GM23338 (cell line): Measurements from ENCODE around the gene RNF220. TPM values are rescaled to one million over a fixed set of nuclear protein-coding genes. Genes with fewer than 3 reads are reported as not detected.

Source experiments
- ATAC-seq: fragments of 200-7000 bp; cut with Tn5 transposase; 3 replicates; pipeline ENCODE4 v1.9.1; 2020
- DNase-seq: peaks from one replicate; pipeline ENCODE4 v3.0.0-alpha.2; 2015; ENCODE audit warnings: low spot score
- H2AFZ ChIP-seq: fragments of 200-600 bp; sonication (generic); 2 replicates; pipeline ENCODE4 v1.8.0; 2016; ENCODE audit warnings: antibody characterized with exemption, mild to moderate bottlenecking, moderate library complexity
- H3F3A ChIP-seq: fragments of 200-600 bp; sonication (generic); replicated peaks from 2 replicates; pipeline ENCODE4 v1.8.0; 2017; ENCODE audit warnings: antibody characterized with exemption, mixed run types, low read depth
- H3K27ac ChIP-seq: fragments of 200-600 bp; sonication (generic); 2 replicates; pipeline ENCODE4 v1.6.1; 2016; ENCODE audit warnings: low read depth
- H3K27me3 ChIP-seq: fragments of 200-600 bp; sonication (generic); 2 replicates; pipeline ENCODE4 v1.8.0; 2016; ENCODE audit warnings: mild to moderate bottlenecking, mixed run types, moderate library complexity; ENCODE audit not compliant: insufficient read depth
- H3K36me3 ChIP-seq: fragments of 200-600 bp; sonication (generic); 2 replicates; pipeline ENCODE4 v1.8.0; 2016; ENCODE audit warnings: mild to moderate bottlenecking; ENCODE audit not compliant: insufficient read depth
- H3K4me1 ChIP-seq: fragments of 200-600 bp; sonication (generic); 2 replicates; pipeline ENCODE4 v1.8.0; 2016; ENCODE audit warnings: mild to moderate bottlenecking, moderate library complexity; ENCODE audit not compliant: insufficient read depth
- H3K4me2 ChIP-seq: fragments of 200-600 bp; sonication (generic); 2 replicates; pipeline ENCODE4 v1.7.1; 2017; ENCODE audit warnings: mixed run types
- H3K4me3 ChIP-seq: fragments of 200-600 bp; sonication (generic); 2 replicates; pipeline ENCODE4 v1.6.1; 2016; ENCODE audit warnings: mixed run types
- H3K79me2 ChIP-seq: fragments of 200-600 bp; sonication (generic); replicated peaks from 2 replicates; pipeline ENCODE4 v1.8.0; 2017; ENCODE audit warnings: mild to moderate bottlenecking; ENCODE audit not compliant: insufficient read depth
- H3K9me2 ChIP-seq: fragments of 200-600 bp; sonication (generic); 2 replicates; pipeline ENCODE4 v1.8.0; 2017; ENCODE audit not compliant: insufficient read depth
- H4K20me1 ChIP-seq: fragments of 200-600 bp; sonication (generic); replicated peaks from 2 replicates; pipeline ENCODE4 v1.8.0; 2017; ENCODE audit warnings: mild to moderate bottlenecking; ENCODE audit not compliant: insufficient read depth
- H3K27ac Mint-ChIP-seq: 2 replicates; pipeline ENCODE4 v1.8.0; 2020; ENCODE audit warnings: inconsistent platforms, mild to moderate bottlenecking, moderate library complexity, mixed read lengths
- H3K27me3 Mint-ChIP-seq: 3 replicates; pipeline ENCODE4 v1.8.0; 2022; ENCODE audit warnings: low read depth, mild to moderate bottlenecking, moderate library complexity, mixed read lengths, inconsistent platforms; ENCODE audit not compliant: insufficient read depth, poor library complexity
- H3K36me3 Mint-ChIP-seq: 3 replicates; pipeline ENCODE4 v1.8.0; 2021; ENCODE audit warnings: low read depth, mild to moderate bottlenecking, inconsistent platforms, moderate library complexity, mixed read lengths
- H3K4me1 Mint-ChIP-seq: 3 replicates; pipeline ENCODE4 v1.8.0; 2020; ENCODE audit warnings: mild to moderate bottlenecking, inconsistent platforms, mixed read lengths
- H3K4me3 Mint-ChIP-seq: 3 replicates; pipeline ENCODE4 v1.8.0; 2021; ENCODE audit warnings: moderate library complexity, mild to moderate bottlenecking, inconsistent platforms, mixed read lengths
- H3K9me3 Mint-ChIP-seq: 3 replicates; pipeline ENCODE4 v1.8.0; 2020; ENCODE audit warnings: moderate library complexity, mild to moderate bottlenecking, inconsistent platforms, mixed read lengths
- CREB1 ChIP-seq: fragments of 250-450 bp; sonication (Bioruptor Pico); IDR thresholded peaks from 2 replicates; pipeline ENCODE4 v1.5.0; 2020; ENCODE audit warnings: low read depth, mild to moderate bottlenecking, moderate library complexity
- EZH2 ChIP-seq: fragments of 200-600 bp; sonication (generic); IDR thresholded peaks from one replicate; pipeline ENCODE4 v1.8.0; 2017; ENCODE audit warnings: antibody characterized with exemption, mild to moderate bottlenecking, low read depth; ENCODE audit not compliant: unreplicated experiment
- EZH2phosphoT487 ChIP-seq: fragments of 200-600 bp; sonication (generic); IDR thresholded peaks from one replicate; pipeline ENCODE4 v1.8.1; 2018; ENCODE audit warnings: antibody characterized with exemption; ENCODE audit not compliant: unreplicated experiment
- JUNB ChIP-seq: IDR thresholded peaks from one replicate; pipeline ENCODE4 v1.6.1; 2016; ENCODE audit warnings: antibody characterized with exemption; ENCODE audit not compliant: unreplicated experiment
- NANOG ChIP-seq: IDR thresholded peaks from 2 replicates; pipeline ENCODE4 v1.6.1; 2016; ENCODE audit warnings: antibody characterized with exemption, borderline replicate concordance
- ZNF331 ChIP-seq: fragments of 250-450 bp; sonication (Bioruptor Pico); IDR thresholded peaks from 2 replicates; pipeline ENCODE4 v1.5.0; 2020; ENCODE audit warnings: low read depth, mild to moderate bottlenecking, moderate library complexity
- polyA plus RNA-seq: library from polyadenylated mRNA; unstranded; fragments of >200 nt; fragmentation: Nextera tagmentation; extraction: Ambion mirVana; gene quantifications from 2 replicates; pipeline ENCODE4 v1.2.1, GENCODE V29; 2016
- total RNA-seq: library from RNA; depleted of rRNA; stranded (reverse); fragments of >200 nt; shearing (Covaris generic); gene quantifications from 2 replicates; pipeline ENCODE4 v1.2.3, GENCODE V29; 2014
- TF ChIP-seq, protein P1 (sequence below): IDR thresholded peaks from one replicate; pipeline ENCODE4 v1.6.1; 2018; ENCODE audit warnings: antibody characterized with exemption; ENCODE audit not compliant: unreplicated experiment
- TF ChIP-seq, protein P2 (sequence below), 2 experiments: fragments of 200-600 bp in 1 of 2; sonication (generic) in 1 of 2; conservative IDR thresholded peaks; 2 replicates each; pipeline versions ENCODE4 v1.5.1 to v1.6.1; 2016 to 2017; ENCODE audit warnings: antibody characterized with exemption in 2 of 2, low read depth in 2 of 2, mild to moderate bottlenecking in 2 of 2, moderate library complexity in 1 of 2
- TF ChIP-seq, protein P3 (sequence below): fragments of 250-450 bp; sonication (Bioruptor Pico); IDR thresholded peaks from 2 replicates; pipeline ENCODE4 v1.5.0; 2020; ENCODE audit warnings: mild to moderate bottlenecking, moderate library complexity

The RNF220 gene
- total and polyA plus RNA-seq, 2 experiments from 2014 or later = 72.8 to 168 TPM

DNA sequence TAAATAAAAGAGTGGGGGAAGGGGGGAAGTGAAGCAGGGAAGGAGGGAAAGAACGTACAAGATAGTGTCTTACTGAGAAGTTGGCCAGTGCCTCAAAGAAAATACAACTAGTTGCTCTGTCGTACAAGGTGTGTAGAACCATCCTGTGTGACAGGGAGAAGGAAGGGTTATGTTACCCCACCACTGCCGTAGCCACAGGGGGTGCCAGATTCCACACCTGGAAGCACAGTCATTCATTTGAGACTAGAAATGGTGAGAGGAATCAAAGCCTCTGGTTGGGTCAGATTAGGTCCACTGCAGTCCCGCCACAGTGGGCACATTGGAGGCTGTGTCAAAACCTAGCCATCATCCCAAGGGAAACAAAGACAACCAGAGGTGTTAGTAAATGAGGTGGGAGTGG, 47.3 kb upstream of the RNF220 start:
- Histone ChIP-seq H3K4me1 (peaks cover 32% of the 10 kb centered on the region), H3K36me3 (no peaks in the 10 kb centered on the region), H3K27me3 (no peaks in the 10 kb centered on the region), H3F3A (no peaks in the 10 kb centered on the region), H3K79me2 (peaks cover 20% of the 10 kb centered on the region), H3K9me2 (no peaks in the 10 kb centered on the region), H3K4me2 (no peak overlapping the region), H3K27ac (no peak overlapping the region), H4K20me1 (peaks cover 16% of the 10 kb centered on the region), H2AFZ (0 out of 2 replicates have a peak overlapping the region, but pooled peaks have one; percentile 38), H3K4me3 (no peak overlapping the region)
- ATAC-seq (no peak), DNase-seq (no peak)
- no peak for TF ChIP-seq JUNB
- TF ChIP-seq CREB1 = no peak
- TF ChIP-seq, protein P1, sequence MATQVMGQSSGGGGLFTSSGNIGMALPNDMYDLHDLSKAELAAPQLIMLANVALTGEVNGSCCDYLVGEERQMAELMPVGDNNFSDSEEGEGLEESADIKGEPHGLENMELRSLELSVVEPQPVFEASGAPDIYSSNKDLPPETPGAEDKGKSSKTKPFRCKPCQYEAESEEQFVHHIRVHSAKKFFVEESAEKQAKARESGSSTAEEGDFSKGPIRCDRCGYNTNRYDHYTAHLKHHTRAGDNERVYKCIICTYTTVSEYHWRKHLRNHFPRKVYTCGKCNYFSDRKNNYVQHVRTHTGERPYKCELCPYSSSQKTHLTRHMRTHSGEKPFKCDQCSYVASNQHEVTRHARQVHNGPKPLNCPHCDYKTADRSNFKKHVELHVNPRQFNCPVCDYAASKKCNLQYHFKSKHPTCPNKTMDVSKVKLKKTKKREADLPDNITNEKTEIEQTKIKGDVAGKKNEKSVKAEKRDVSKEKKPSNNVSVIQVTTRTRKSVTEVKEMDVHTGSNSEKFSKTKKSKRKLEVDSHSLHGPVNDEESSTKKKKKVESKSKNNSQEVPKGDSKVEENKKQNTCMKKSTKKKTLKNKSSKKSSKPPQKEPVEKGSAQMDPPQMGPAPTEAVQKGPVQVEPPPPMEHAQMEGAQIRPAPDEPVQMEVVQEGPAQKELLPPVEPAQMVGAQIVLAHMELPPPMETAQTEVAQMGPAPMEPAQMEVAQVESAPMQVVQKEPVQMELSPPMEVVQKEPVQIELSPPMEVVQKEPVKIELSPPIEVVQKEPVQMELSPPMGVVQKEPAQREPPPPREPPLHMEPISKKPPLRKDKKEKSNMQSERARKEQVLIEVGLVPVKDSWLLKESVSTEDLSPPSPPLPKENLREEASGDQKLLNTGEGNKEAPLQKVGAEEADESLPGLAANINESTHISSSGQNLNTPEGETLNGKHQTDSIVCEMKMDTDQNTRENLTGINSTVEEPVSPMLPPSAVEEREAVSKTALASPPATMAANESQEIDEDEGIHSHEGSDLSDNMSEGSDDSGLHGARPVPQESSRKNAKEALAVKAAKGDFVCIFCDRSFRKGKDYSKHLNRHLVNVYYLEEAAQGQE = no peak
- TF ChIP-seq EZH2phosphoT487 = no peak
- no peak for TF ChIP-seq ZNF331 (CRISPR knock-in tag)
- TF ChIP-seq EZH2 = no peak
- TF ChIP-seq, protein P2, sequence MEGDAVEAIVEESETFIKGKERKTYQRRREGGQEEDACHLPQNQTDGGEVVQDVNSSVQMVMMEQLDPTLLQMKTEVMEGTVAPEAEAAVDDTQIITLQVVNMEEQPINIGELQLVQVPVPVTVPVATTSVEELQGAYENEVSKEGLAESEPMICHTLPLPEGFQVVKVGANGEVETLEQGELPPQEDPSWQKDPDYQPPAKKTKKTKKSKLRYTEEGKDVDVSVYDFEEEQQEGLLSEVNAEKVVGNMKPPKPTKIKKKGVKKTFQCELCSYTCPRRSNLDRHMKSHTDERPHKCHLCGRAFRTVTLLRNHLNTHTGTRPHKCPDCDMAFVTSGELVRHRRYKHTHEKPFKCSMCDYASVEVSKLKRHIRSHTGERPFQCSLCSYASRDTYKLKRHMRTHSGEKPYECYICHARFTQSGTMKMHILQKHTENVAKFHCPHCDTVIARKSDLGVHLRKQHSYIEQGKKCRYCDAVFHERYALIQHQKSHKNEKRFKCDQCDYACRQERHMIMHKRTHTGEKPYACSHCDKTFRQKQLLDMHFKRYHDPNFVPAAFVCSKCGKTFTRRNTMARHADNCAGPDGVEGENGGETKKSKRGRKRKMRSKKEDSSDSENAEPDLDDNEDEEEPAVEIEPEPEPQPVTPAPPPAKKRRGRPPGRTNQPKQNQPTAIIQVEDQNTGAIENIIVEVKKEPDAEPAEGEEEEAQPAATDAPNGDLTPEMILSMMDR (conservative IDR thresholded peaks at IDR 0.05; ENCODE audit: low read depth in 2 of 2) = no peak
- TF ChIP-seq, protein P3, sequence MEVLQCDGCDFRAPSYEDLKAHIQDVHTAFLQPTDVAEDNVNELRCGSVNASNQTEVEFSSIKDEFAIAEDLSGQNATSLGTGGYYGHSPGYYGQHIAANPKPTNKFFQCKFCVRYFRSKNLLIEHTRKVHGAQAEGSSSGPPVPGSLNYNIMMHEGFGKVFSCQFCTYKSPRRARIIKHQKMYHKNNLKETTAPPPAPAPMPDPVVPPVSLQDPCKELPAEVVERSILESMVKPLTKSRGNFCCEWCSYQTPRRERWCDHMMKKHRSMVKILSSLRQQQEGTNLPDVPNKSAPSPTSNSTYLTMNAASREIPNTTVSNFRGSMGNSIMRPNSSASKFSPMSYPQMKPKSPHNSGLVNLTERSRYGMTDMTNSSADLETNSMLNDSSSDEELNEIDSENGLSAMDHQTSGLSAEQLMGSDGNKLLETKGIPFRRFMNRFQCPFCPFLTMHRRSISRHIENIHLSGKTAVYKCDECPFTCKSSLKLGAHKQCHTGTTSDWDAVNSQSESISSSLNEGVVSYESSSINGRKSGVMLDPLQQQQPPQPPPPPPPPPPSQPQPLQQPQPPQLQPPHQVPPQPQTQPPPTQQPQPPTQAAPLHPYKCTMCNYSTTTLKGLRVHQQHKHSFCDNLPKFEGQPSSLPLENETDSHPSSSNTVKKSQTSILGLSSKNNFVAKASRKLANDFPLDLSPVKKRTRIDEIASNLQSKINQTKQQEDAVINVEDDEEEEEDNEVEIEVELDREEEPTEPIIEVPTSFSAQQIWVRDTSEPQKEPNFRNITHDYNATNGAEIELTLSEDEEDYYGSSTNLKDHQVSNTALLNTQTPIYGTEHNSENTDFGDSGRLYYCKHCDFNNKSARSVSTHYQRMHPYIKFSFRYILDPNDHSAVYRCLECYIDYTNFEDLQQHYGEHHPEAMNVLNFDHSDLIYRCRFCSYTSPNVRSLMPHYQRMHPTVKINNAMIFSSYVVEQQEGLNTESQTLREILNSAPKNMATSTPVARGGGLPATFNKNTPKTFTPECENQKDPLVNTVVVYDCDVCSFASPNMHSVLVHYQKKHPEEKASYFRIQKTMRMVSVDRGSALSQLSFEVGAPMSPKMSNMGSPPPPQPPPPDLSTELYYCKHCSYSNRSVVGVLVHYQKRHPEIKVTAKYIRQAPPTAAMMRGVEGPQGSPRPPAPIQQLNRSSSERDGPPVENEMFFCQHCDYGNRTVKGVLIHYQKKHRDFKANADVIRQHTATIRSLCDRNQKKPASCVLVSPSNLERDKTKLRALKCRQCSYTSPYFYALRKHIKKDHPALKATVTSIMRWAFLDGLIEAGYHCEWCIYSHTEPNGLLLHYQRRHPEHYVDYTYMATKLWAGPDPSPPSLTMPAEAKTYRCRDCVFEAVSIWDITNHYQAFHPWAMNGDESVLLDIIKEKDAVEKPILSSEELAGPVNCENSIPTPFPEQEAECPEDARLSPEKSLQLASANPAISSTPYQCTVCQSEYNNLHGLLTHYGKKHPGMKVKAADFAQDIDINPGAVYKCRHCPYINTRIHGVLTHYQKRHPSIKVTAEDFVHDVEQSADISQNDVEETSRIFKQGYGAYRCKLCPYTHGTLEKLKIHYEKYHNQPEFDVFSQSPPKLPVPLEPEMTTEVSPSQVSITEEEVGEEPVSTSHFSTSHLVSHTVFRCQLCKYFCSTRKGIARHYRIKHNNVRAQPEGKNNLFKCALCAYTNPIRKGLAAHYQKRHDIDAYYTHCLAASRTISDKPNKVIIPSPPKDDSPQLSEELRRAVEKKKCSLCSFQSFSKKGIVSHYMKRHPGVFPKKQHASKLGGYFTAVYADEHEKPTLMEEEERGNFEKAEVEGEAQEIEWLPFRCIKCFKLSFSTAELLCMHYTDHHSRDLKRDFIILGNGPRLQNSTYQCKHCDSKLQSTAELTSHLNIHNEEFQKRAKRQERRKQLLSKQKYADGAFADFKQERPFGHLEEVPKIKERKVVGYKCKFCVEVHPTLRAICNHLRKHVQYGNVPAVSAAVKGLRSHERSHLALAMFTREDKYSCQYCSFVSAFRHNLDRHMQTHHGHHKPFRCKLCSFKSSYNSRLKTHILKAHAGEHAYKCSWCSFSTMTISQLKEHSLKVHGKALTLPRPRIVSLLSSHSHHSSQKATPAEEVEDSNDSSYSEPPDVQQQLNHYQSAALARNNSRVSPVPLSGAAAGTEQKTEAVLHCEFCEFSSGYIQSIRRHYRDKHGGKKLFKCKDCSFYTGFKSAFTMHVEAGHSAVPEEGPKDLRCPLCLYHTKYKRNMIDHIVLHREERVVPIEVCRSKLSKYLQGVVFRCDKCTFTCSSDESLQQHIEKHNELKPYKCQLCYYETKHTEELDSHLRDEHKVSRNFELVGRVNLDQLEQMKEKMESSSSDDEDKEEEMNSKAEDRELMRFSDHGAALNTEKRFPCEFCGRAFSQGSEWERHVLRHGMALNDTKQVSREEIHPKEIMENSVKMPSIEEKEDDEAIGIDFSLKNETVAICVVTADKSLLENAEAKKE (CRISPR knock-in tag) = no peak
- TF ChIP-seq NANOG = no peak
- H3K9me3 Mint-ChIP-seq = no peaks in the 10 kb centered on the region
- H3K4me1 Mint-ChIP-seq = peaks cover 44% of the 10 kb centered on the region
- H3K36me3 Mint-ChIP-seq = no peaks in the 10 kb centered on the region
- no peak overlapping the region for H3K27ac Mint-ChIP-seq
- no peak overlapping the region for H3K4me3 Mint-ChIP-seq
- peaks cover 8% of the 10 kb centered on the region for H3K27me3 Mint-ChIP-seq
